HFF-Myc (cell line): ENCODE data around the gene PSMF1.

ENCODE experiments used
- DNase-seq: peaks from one replicate; pipeline ENCODE4 v3.0.0-alpha.2; 2011; ENCODE audit warnings: low read depth; ENCODE audit errors: extremely low read depth
- H3K4me3 ChIP-seq: replicated peaks from 2 replicates; pipeline ENCODE4 v1.5.1; 2011; ENCODE audit warnings: low read depth, mild to moderate bottlenecking, control low read depth, low read length
- TF ChIP-seq, protein P1 (sequence below): IDR thresholded peaks from 2 replicates; pipeline ENCODE4 v1.5.1; 2012; ENCODE audit warnings: mild to moderate bottlenecking, low read depth, low read length, control low read depth; ENCODE audit errors: missing control alignments

The PSMF1 gene

DNA sequence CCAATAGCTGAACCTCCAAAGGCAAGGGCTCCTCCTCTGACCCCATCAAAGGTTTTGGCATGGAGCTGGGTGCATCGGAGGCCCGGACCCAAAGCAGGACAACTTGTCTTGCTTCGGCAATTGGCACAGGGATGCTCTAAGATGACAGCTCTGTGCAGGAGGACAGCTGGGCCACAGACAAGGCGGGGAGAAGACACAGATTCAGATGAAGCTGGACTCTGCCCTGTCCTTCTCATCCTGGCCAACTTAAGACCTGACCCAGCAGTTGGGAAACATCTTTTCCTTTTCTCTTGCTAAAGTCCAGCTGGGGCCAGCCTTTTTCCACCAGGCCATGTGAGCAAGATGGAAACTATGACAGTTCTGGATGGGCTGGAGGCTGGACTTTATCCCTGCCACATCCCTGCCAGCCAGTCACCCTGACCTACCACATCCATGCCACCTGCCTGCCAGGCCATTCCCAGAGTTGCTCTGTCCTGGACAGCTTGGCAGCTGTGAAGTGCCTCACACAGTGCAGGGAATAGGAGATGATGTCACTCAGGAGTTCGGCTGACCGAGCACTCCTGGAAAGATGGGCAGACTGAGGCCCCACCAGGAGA is 12.7 kb upstream of the PSMF1 start:
- DNase-seq, result no peak
- TF ChIP-seq, protein P1, sequence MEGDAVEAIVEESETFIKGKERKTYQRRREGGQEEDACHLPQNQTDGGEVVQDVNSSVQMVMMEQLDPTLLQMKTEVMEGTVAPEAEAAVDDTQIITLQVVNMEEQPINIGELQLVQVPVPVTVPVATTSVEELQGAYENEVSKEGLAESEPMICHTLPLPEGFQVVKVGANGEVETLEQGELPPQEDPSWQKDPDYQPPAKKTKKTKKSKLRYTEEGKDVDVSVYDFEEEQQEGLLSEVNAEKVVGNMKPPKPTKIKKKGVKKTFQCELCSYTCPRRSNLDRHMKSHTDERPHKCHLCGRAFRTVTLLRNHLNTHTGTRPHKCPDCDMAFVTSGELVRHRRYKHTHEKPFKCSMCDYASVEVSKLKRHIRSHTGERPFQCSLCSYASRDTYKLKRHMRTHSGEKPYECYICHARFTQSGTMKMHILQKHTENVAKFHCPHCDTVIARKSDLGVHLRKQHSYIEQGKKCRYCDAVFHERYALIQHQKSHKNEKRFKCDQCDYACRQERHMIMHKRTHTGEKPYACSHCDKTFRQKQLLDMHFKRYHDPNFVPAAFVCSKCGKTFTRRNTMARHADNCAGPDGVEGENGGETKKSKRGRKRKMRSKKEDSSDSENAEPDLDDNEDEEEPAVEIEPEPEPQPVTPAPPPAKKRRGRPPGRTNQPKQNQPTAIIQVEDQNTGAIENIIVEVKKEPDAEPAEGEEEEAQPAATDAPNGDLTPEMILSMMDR, result no peak
- no peak overlapping the region for H3K4me3 ChIP-seq

DNA sequence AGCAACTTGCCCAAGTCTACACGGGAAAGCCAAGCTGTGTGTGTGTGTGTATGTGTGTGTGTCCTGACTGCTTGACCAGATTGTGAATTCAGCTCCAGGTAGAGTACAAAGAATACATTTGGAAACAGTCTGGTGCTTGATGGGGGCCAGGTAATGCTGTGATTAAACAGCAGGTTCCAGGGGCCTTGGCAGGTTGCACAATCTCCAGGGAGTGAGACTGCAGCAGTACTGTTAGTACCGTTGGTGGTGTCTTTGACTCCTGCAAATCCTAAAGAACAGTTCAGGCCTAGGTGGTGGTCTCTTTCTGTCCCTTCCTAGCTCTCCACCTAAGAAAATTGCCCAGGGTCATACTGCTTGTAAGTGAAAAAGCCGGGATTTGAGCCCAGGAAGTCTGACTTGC is 11.2 kb upstream of the PSMF1 start:
- no peak overlapping the region for H3K4me3 ChIP-seq
- DNase-seq, result no peak
- TF ChIP-seq, protein P1, result no peak

DNA sequence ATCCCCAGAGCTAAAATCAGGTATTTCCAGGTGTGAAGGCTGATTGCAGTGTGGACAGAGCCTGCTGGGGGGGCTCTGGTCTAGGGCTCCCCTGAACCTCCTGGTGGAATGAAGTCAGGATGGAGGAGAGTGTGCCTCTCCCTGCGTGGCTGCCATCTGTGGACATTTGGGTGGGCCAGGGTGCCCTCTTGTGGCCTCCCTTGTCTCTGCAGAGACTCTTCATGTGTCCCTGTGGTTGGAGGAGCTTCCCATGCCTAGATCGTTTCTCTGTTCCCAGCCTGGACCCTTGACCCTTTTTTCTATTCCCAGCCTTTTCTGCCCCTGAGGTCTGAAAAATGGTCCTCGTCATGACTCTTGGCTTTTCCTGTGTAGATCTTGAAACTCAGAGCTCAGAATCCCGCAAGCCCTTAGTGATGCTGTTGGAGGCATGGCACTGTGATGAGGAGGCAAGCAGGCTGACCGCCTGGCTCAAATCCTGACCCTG is 9.9 kb upstream of the PSMF1 start:
- DNase-seq, result no peak
- TF ChIP-seq, protein P1, result peak; percentile 89
- H3K4me3 ChIP-seq, result no peak overlapping the region

DNA sequence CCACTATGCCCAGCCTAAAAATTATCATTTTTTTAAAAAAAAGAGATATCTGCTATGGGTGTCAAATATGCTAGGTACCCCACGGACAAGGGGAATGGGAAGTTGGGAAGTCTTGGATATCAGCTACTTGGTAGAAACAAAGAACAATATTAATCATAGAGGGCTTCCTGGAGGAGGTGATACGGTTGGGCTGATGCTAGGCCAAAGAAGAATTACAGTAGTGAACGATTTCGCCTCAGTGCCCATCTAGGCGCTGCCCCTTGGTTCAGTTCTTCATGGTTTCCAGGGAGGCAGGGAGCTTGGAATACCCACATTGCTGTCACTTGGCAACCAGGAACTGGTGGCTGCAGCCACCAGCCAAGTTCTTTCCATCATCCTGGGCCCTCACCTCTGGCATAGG is 5.5 kb upstream of the PSMF1 start:
- H3K4me3 ChIP-seq, result no peak overlapping the region
- TF ChIP-seq, protein P1, result no peak
- DNase-seq, result no peak

DNA sequence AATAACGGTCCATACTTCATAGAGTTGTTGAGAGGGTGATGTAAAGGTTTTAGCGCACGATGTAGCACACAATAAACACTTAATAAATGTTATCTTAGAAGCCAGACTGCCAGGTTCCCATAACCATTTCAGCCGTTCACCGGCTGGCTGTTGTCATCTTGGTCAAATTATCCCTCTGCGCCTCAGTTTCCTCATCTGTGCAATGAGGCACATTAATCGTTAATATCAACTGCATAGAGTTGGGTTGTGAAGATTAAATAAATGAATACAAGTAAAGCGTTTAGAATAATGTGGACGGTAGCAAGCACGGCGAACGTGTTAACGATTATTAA is 432 bp upstream of the PSMF1 start:
- H3K4me3 ChIP-seq, result peak overlapping the region; percentile 95
- TF ChIP-seq, protein P1, result no peak
- no peak for DNase-seq

DNA sequence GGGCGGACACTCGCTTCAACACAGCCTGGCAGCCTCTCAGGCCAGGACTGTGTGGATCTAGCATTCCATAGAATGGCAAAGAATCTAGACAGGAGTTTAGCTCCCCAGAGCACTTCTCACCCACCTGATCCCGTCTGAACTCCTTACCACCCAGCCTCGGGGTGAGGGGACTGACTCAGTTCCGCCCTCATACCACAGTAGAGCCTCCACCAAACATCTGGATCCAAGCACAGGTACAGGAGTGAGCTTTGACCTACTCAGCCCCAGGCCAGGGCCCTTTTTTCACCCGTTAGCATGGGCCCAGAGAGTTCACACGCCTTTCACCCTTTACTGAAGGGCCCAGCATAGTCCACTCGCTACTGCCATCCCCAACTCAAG is 715 bp downstream of the PSMF1 start:
- H3K4me3 ChIP-seq, result peak overlapping the region; percentile 95
- TF ChIP-seq, protein P1, result no peak
- DNase-seq, result no peak

DNA sequence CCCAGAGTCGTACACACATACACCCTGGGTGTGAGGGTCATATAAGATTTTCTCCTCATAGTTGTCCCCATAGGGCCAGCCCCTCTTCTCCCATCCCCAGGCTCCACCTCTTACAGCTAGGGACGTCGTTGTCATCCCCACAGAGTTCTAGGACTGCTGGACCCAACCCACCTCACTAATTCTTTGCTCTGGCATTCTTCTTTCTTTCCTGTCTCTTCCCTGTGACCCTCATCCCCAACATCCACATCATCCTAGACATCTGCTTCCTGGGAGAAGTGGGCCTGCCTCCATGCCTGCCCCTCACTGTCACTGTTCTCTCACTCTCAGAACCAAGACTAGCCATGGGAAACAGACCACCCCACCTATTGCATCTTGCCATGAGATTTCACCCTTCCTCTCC is 1.1 kb downstream of the PSMF1 start:
- peak overlapping the region; percentile 95 for H3K4me3 ChIP-seq
- no peak for DNase-seq
- TF ChIP-seq, protein P1, result no peak
